Memory B cell (primary cell): ENCODE measurements around the gene HHIPL1.

Experiments
- ATAC-seq: fragments of 150-1000 bp; cut with Tn5 transposase; 2 replicates; pipeline ENCODE4 v1.10.0; 2021; ENCODE audit warnings: low read depth, mild to moderate bottlenecking, moderate library complexity
- DNase-seq, 2 donors: peaks; one replicate each; pipeline ENCODE4 v3.0.0; 2022; ENCODE audit warnings: low spot score in 2 of 2
- H3K27ac Mint-ChIP-seq: one replicate; pipeline ENCODE4 v1.8.0; 2022; ENCODE audit warnings: mild to moderate bottlenecking, moderate library complexity, mixed read lengths
- H3K27me3 Mint-ChIP-seq: one replicate; pipeline ENCODE4 v1.8.0; 2022; ENCODE audit warnings: mixed read lengths
- H3K36me3 Mint-ChIP-seq: one replicate; pipeline ENCODE4 v1.8.0; 2022; ENCODE audit warnings: mild to moderate bottlenecking, mixed read lengths
- H3K4me1 Mint-ChIP-seq: one replicate; pipeline ENCODE4 v1.8.0; 2022; ENCODE audit warnings: mixed read lengths
- H3K4me3 Mint-ChIP-seq: one replicate; pipeline ENCODE4 v1.8.0; 2022; ENCODE audit warnings: mild to moderate bottlenecking, moderate library complexity, mixed read lengths
- H3K9me3 Mint-ChIP-seq: one replicate; pipeline ENCODE4 v1.8.0; 2022; ENCODE audit warnings: mixed read lengths

HHIPL1 gene

GRCh38 chr14:99666533-99666932, 21.6 kb downstream of the HHIPL1 start:
- ATAC-seq (no peak), DNase-seq (no peak)
- Mint-ChIP-seq H3K36me3 (no peaks in the 10 kb centered on the region), H3K4me3 (no peak overlapping the region), H3K4me1 (no peaks in the 10 kb centered on the region), H3K9me3 (no peaks in the 10 kb centered on the region), H3K27me3 (peaks cover 28% of the 10 kb centered on the region), H3K27ac (no peak overlapping the region)

GRCh38 chr14:99667045-99667444, 22.1 kb downstream of the HHIPL1 start:
- Mint-ChIP-seq H3K36me3 (no peaks in the 10 kb centered on the region), H3K4me3 (no peak overlapping the region), H3K9me3 (no peaks in the 10 kb centered on the region), H3K27ac (no peak overlapping the region), H3K4me1 (no peaks in the 10 kb centered on the region), H3K27me3 (peaks cover 28% of the 10 kb centered on the region)
- DNase-seq (no peak), ATAC-seq (no peak)

- no peak overlapping the region for H3K27ac Mint-ChIP-seq
- ATAC-seq (no peak), DNase-seq (no peak)
- no peaks in the 10 kb centered on the region for H3K36me3 Mint-ChIP-seq
- no peak overlapping the region for H3K4me3 Mint-ChIP-seq
- H3K9me3 Mint-ChIP-seq: no peaks in the 10 kb centered on the region
- H3K27me3 Mint-ChIP-seq: peaks cover 28% of the 10 kb centered on the region
- peaks cover 3% of the 10 kb centered on the region for H3K4me1 Mint-ChIP-seq
These were observed 22.9 kb downstream of the HHIPL1 start for GRCh38 chr14:99667821-99668220.

- Mint-ChIP-seq H3K9me3 (no peaks in the 10 kb centered on the region), H3K4me1 (peaks cover 3% of the 10 kb centered on the region), H3K27me3 (peaks cover 28% of the 10 kb centered on the region), H3K27ac (no peak overlapping the region), H3K4me3 (no peak overlapping the region), H3K36me3 (no peaks in the 10 kb centered on the region)
- ATAC-seq: no peak
- DNase-seq: no peak
These were observed 23.7 kb downstream of the HHIPL1 start for GRCh38 chr14:99668307-99669295.

- no peak for DNase-seq
These were observed 25.7 kb downstream of the HHIPL1 start for GRCh38 chr14:99670361-99671234.

GRCh38 chr14:99671235-99672224, 26.6 kb downstream of the HHIPL1 start:
- H3K36me3 Mint-ChIP-seq: no peaks in the 10 kb centered on the region
- H3K4me1 Mint-ChIP-seq: peaks cover 3% of the 10 kb centered on the region
- no peak overlapping the region for H3K27ac Mint-ChIP-seq
- H3K27me3 Mint-ChIP-seq: peaks cover 22% of the 10 kb centered on the region
- DNase-seq (no peak), ATAC-seq (no peak)
- H3K9me3 Mint-ChIP-seq: no peaks in the 10 kb centered on the region
- H3K4me3 Mint-ChIP-seq: no peak overlapping the region

More at GRCh38 chr14:99670361-99671234, 25.7 kb downstream of the HHIPL1 start:
- no peak overlapping the region for H3K27ac Mint-ChIP-seq
- no peak for ATAC-seq
- peaks cover 23% of the 10 kb centered on the region for H3K27me3 Mint-ChIP-seq
- H3K4me1 Mint-ChIP-seq: peaks cover 3% of the 10 kb centered on the region
- H3K9me3 Mint-ChIP-seq: no peaks in the 10 kb centered on the region
- H3K36me3 Mint-ChIP-seq: no peaks in the 10 kb centered on the region
- H3K4me3 Mint-ChIP-seq: no peak overlapping the region

GRCh38 chr14:99672506-99673304, 27.8 kb downstream of the HHIPL1 start:
- H3K27ac Mint-ChIP-seq: no peak overlapping the region
- H3K4me1 Mint-ChIP-seq: peaks cover 3% of the 10 kb centered on the region
- DNase-seq (no peak), ATAC-seq (peak; percentile 55)
- no peaks in the 10 kb centered on the region for H3K36me3 Mint-ChIP-seq
- no peaks in the 10 kb centered on the region for H3K9me3 Mint-ChIP-seq
- peaks cover 16% of the 10 kb centered on the region for H3K27me3 Mint-ChIP-seq
- no peak overlapping the region for H3K4me3 Mint-ChIP-seq

- Mint-ChIP-seq H3K27me3 (peaks cover 16% of the 10 kb centered on the region), H3K36me3 (no peaks in the 10 kb centered on the region), H3K9me3 (peaks cover 2% of the 10 kb centered on the region), H3K27ac (no peak overlapping the region), H3K4me3 (no peak overlapping the region), H3K4me1 (peaks cover 3% of the 10 kb centered on the region)
- DNase-seq: no peak
- ATAC-seq: no peak
These were observed 28.6 kb downstream of the HHIPL1 start for GRCh38 chr14:99673305-99674063.

- DNase-seq: no peak
- H3K4me1 Mint-ChIP-seq: peaks cover 3% of the 10 kb centered on the region
- no peak overlapping the region for H3K4me3 Mint-ChIP-seq
- ATAC-seq: no peak
- H3K36me3 Mint-ChIP-seq: no peaks in the 10 kb centered on the region
- peaks cover 4% of the 10 kb centered on the region for H3K9me3 Mint-ChIP-seq
- H3K27ac Mint-ChIP-seq: no peak overlapping the region
- H3K27me3 Mint-ChIP-seq: peaks cover 13% of the 10 kb centered on the region
These were observed 29.2 kb downstream of the HHIPL1 start for GRCh38 chr14:99674064-99674650.

- no peak for DNase-seq
- no peak overlapping the region for H3K27ac Mint-ChIP-seq
These were observed 29.9 kb downstream of the HHIPL1 start for GRCh38 chr14:99674776-99675381.

GRCh38 chr14:99675382-99675835, 30.5 kb downstream of the HHIPL1 start:
- no peak for DNase-seq
- Mint-ChIP-seq H3K9me3 (peaks cover 4% of the 10 kb centered on the region), H3K4me1 (peaks cover 3% of the 10 kb centered on the region), H3K4me3 (no peak overlapping the region), H3K27ac (no peak overlapping the region), H3K36me3 (no peaks in the 10 kb centered on the region), H3K27me3 (peaks cover 11% of the 10 kb centered on the region)
- no peak for ATAC-seq

More at GRCh38 chr14:99674776-99675381, 29.9 kb downstream of the HHIPL1 start:
- Mint-ChIP-seq H3K27me3 (peaks cover 13% of the 10 kb centered on the region), H3K36me3 (no peaks in the 10 kb centered on the region), H3K9me3 (peaks cover 4% of the 10 kb centered on the region), H3K4me3 (no peak overlapping the region), H3K4me1 (peaks cover 3% of the 10 kb centered on the region)
- no peak for ATAC-seq
